ENCODE results near the gene PTN.
"Not testable (repeated sequence)": the region's sequence is repeated elsewhere in the genome, so short reads cannot be mapped to it uniquely, and the experiment has no call there.

Gene PTN

DNA sequence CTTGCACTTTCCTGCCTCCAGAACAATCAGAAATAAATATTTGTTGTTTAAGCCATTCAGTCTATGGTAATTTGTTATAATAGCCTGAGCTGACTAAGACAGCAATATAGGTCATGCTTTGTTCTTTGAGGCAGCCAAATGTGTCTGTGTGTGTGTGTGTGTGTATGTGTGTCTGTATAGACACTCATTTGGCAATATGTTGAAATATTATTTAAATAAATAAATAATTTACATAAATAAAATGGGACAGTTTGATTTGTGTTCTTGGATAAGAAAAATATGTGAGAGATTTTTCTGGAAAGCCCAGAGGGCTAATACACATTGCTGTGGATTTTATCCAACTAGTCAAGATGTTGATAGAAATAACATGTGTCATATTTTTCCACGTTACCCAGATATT is 140.2 kb downstream of the PTN start:
- H3K27ac ChIP-seq (ENCODE audit: low read length) = no peak overlapping the region
- no peaks in the 10 kb centered on the region for H3K9me3 ChIP-seq (ENCODE audit: insufficient read depth, low read length, severe bottlenecking)
- ATAC-seq (ENCODE audit: insufficient read depth, low read depth) (no peak), DNase-seq (no peak)
- no peaks in the 10 kb centered on the region for H3K36me3 ChIP-seq (ENCODE audit: insufficient read depth, low read length)
- no peak overlapping the region for H2AFZ ChIP-seq (ENCODE audit: low read depth, low read length)
- H3K4me1 ChIP-seq (ENCODE audit: insufficient read depth, low read length) = no peaks in the 10 kb centered on the region
- no peaks in the 10 kb centered on the region for H3K79me2 ChIP-seq (ENCODE audit: insufficient read depth, low read length)
- TF ChIP-seq EZH2 (IDR thresholded peaks at IDR 0.05; ENCODE audit: borderline replicate concordance, low read depth, low read length, severe bottlenecking) = no peak
- TF ChIP-seq, protein P1, sequence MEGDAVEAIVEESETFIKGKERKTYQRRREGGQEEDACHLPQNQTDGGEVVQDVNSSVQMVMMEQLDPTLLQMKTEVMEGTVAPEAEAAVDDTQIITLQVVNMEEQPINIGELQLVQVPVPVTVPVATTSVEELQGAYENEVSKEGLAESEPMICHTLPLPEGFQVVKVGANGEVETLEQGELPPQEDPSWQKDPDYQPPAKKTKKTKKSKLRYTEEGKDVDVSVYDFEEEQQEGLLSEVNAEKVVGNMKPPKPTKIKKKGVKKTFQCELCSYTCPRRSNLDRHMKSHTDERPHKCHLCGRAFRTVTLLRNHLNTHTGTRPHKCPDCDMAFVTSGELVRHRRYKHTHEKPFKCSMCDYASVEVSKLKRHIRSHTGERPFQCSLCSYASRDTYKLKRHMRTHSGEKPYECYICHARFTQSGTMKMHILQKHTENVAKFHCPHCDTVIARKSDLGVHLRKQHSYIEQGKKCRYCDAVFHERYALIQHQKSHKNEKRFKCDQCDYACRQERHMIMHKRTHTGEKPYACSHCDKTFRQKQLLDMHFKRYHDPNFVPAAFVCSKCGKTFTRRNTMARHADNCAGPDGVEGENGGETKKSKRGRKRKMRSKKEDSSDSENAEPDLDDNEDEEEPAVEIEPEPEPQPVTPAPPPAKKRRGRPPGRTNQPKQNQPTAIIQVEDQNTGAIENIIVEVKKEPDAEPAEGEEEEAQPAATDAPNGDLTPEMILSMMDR (IDR thresholded peaks at IDR 0.05; ENCODE audit: borderline replicate concordance, extremely low read depth, low read length, poor library complexity, severe bottlenecking) = no peak
- no peak overlapping the region for H3K4me3 ChIP-seq (ENCODE audit: low read depth in 1 of 2, low read length in 2 of 2)
- no peaks in the 10 kb centered on the region for H4K20me1 ChIP-seq (ENCODE audit: insufficient read depth, low read length)
- H3K27me3 ChIP-seq (ENCODE audit: insufficient read depth, low read length, poor library complexity) = no peaks in the 10 kb centered on the region
- H3K4me2 ChIP-seq (ENCODE audit: insufficient read depth, low read length) = no peak overlapping the region
- H3K9ac ChIP-seq (ENCODE audit: low read depth, low read length) = no peak overlapping the region

DNA sequence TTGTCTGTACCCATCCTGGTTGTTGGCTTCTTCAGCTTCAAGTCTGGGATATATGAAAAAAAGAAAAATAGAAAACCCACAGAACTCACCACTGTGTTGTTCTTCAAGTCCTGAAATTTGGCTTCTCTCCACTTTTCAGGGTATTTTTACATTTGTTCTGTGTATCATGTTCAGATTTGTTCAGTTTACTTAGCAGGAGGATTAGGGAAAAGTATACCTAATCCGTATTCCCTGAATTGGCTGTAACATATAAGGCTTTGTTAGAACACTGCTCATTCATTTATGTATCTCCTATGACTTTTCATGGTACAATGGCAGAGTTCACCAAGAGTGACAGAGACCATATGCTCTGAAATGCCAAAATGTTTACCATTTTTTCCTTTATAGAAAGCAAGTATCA is 146.9 kb downstream of the PTN start:
- DNase-seq (no peak), ATAC-seq (ENCODE audit: insufficient read depth, low read depth) (no peak)
- Histone ChIP-seq H3K9me3 (ENCODE audit: insufficient read depth, low read length, severe bottlenecking) (no peaks in the 10 kb centered on the region), H3K4me2 (ENCODE audit: insufficient read depth, low read length) (no peak overlapping the region), H4K20me1 (ENCODE audit: insufficient read depth, low read length) (no peaks in the 10 kb centered on the region), H3K4me3 (ENCODE audit: low read depth in 1 of 2, low read length in 2 of 2) (no peak overlapping the region), H3K27ac (ENCODE audit: low read length) (no peak overlapping the region), H3K36me3 (ENCODE audit: insufficient read depth, low read length) (no peaks in the 10 kb centered on the region), H2AFZ (ENCODE audit: low read depth, low read length) (no peak overlapping the region), H3K4me1 (ENCODE audit: insufficient read depth, low read length) (no peaks in the 10 kb centered on the region), H3K79me2 (ENCODE audit: insufficient read depth, low read length) (no peaks in the 10 kb centered on the region), H3K9ac (ENCODE audit: low read depth, low read length) (no peak overlapping the region), H3K27me3 (ENCODE audit: insufficient read depth, low read length, poor library complexity) (no peaks in the 10 kb centered on the region)
- TF ChIP-seq, protein P1 (IDR thresholded peaks at IDR 0.05; ENCODE audit: borderline replicate concordance, extremely low read depth, low read length, poor library complexity, severe bottlenecking) = no peak
- no peak for TF ChIP-seq EZH2 (IDR thresholded peaks at IDR 0.05; ENCODE audit: borderline replicate concordance, low read depth, low read length, severe bottlenecking)

DNA sequence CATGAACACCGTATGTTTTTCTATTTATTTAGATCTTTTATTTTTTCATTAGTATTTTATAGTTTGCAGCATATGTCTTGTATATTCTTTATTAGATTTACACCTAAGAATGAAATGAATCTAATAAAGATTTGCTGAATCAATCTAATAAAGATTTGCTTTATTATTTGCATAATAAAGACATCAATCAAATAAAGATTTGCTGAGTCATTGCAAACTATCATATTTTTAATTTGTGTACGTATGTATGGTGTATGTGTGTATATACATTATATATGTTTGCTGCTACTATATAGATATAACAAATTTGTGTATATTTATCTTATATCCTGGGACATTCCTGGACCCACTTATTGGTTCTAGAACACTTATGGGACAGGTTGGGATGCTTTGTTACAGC is 147.5 kb downstream of the PTN start:
- ATAC-seq (ENCODE audit: insufficient read depth, low read depth) (no peak), DNase-seq (no peak)
- Histone ChIP-seq H2AFZ (ENCODE audit: low read depth, low read length) (no peak overlapping the region), H3K4me2 (ENCODE audit: insufficient read depth, low read length) (no peak overlapping the region), H3K27ac (ENCODE audit: low read length) (no peak overlapping the region), H4K20me1 (ENCODE audit: insufficient read depth, low read length) (no peaks in the 10 kb centered on the region), H3K27me3 (ENCODE audit: insufficient read depth, low read length, poor library complexity) (no peaks in the 10 kb centered on the region), H3K79me2 (ENCODE audit: insufficient read depth, low read length) (no peaks in the 10 kb centered on the region), H3K36me3 (ENCODE audit: insufficient read depth, low read length) (no peaks in the 10 kb centered on the region), H3K9ac (ENCODE audit: low read depth, low read length) (no peak overlapping the region), H3K9me3 (ENCODE audit: insufficient read depth, low read length, severe bottlenecking) (no peaks in the 10 kb centered on the region), H3K4me1 (ENCODE audit: insufficient read depth, low read length) (no peaks in the 10 kb centered on the region), H3K4me3 (ENCODE audit: low read depth in 1 of 2, low read length in 2 of 2) (no peak overlapping the region)
- TF ChIP-seq, protein P1 (IDR thresholded peaks at IDR 0.05; ENCODE audit: borderline replicate concordance, extremely low read depth, low read length, poor library complexity, severe bottlenecking) = no peak

DNA sequence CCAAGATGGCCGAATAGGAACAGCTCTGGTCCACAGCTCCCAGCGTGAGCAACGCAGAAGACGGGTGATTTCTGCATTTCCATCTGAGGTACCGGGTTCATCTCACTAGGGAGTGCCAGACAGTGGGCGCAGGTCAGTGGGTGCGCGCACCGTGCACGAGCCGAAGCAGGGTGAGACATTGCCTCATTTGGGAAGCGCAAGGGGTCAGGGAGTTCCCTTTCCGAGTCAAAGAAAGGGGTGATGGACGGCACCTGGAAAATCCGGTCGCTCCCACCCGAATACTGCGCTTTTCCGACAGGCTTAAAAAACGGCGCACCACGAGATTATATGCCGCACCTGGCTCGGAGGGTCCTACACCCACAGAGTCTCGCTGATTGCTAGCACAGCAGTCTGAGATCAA is 161.9 kb downstream of the PTN start:
- H2AFZ ChIP-seq (ENCODE audit: low read depth, low read length); H3K4me3 ChIP-seq (ENCODE audit: low read depth in 1 of 2, low read length in 2 of 2); H3K9ac ChIP-seq (ENCODE audit: low read depth, low read length): not testable (repeated sequence)

More for the DNA sequence above, 161.9 kb downstream of the PTN start:
- not testable (repeated sequence) for H3K27ac ChIP-seq (ENCODE audit: low read length); H3K79me2 ChIP-seq (ENCODE audit: insufficient read depth, low read length); H4K20me1 ChIP-seq (ENCODE audit: insufficient read depth, low read length); H3K9me3 ChIP-seq (ENCODE audit: insufficient read depth, low read length, severe bottlenecking); H3K27me3 ChIP-seq (ENCODE audit: insufficient read depth, low read length, poor library complexity); H3K36me3 ChIP-seq (ENCODE audit: insufficient read depth, low read length); ATAC-seq (ENCODE audit: insufficient read depth, low read depth); DNase-seq; H3K4me2 ChIP-seq (ENCODE audit: insufficient read depth, low read length); H3K4me1 ChIP-seq (ENCODE audit: insufficient read depth, low read length)

Measured in DND-41 (cell line).